Measurements from ENCODE around the gene BABAM1. TPM values are rescaled to one million over a fixed set of nuclear protein-coding genes. Genes with fewer than 3 reads are reported as not detected.

Gene BABAM1
- total RNA-seq, 4 donors from 2014 or later = 72.2 to 92.3 (median 82.5) TPM

DNA sequence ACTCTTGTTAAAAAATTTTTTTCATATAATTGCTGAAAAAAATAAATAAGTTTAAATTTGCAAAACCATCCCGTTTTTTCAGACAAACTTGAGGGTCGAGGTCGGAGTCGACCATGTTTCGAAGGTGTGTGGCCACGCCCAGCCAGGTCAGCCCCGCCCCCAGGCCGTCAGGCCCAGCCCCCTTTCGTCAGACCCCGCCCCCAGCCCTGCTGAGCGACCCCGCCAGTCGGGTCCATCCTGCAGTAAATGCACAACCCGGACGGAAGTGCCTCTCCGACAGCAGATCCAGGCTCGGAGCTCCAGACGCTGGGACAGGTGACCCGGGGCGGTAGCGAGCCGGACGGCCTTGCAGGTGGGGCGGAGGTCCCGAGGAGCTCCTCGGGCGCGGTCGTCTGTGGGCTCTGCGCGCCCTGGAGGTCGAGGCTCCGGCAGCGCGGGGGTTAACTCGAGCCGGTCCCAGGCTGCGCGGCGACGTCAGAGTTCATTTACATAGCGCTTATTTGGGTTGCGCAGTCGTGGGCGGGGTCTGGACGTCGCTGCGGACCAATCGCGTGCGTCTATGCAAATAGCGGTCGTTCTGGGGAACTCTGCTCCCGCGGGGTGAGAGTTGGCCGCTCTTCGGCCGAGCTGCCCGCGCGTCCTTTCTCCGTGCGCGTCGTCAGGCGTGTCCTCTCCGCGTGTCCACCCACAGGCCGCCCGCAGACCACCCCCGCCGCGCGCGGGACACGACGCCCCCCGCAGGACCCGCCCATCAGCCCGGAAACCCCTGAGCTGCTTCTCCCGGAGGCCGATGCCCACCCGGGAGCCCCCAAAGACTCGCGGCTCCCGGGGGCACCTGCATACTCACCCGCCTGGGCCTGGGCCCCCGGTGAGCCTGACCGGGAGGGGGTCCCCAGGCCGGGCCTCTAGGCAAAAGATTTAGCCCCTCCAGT lies 41.0 kb upstream of the BABAM1 start, which contains the start of gene OCEL1:
Gene OCEL1, plus strand, starts transcription at position 225 of the 932 bp plus-strand sequence. Its CDS starts 22 bp downstream, at position 247.
- TF ChIP-seq, protein P1, sequence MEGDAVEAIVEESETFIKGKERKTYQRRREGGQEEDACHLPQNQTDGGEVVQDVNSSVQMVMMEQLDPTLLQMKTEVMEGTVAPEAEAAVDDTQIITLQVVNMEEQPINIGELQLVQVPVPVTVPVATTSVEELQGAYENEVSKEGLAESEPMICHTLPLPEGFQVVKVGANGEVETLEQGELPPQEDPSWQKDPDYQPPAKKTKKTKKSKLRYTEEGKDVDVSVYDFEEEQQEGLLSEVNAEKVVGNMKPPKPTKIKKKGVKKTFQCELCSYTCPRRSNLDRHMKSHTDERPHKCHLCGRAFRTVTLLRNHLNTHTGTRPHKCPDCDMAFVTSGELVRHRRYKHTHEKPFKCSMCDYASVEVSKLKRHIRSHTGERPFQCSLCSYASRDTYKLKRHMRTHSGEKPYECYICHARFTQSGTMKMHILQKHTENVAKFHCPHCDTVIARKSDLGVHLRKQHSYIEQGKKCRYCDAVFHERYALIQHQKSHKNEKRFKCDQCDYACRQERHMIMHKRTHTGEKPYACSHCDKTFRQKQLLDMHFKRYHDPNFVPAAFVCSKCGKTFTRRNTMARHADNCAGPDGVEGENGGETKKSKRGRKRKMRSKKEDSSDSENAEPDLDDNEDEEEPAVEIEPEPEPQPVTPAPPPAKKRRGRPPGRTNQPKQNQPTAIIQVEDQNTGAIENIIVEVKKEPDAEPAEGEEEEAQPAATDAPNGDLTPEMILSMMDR (IDR thresholded peaks at IDR 0.05) = no peak
- TF ChIP-seq POLR2AphosphoS5 (IDR thresholded peaks at IDR 0.05) (peak in 1 of 2 donors; percentile 94), POLR2A (IDR thresholded peaks at IDR 0.05; ENCODE audit: low read depth) (peak; percentile 67)
- Histone ChIP-seq H3K9me3 (no peaks in the 10 kb centered on the region), H3K27ac (replicated peaks in 1 of 4) (peak within 1 kb of the TSS; percentile 85 to 88 (median 86)), H3K36me3 (peaks cover 0 to 25% (median 19%) of the 10 kb centered on the region in 4 donors), H3K27me3 (no peaks in the 10 kb centered on the region), H3K4me1 (peaks cover 9 to 26% (median 25%) of the 10 kb centered on the region in 4 donors), H3K4me3 (peak within 1 kb of the TSS; percentile 67 to 75 (median 71))
- intact Hi-C loops (cut with DNase I) = no loop called here
- peak; percentile 100 for DNase-seq (ENCODE audit: extremely low spot score)
- 0% methylated on average over 13 of the region's 90 CpGs for WGBS

DNA sequence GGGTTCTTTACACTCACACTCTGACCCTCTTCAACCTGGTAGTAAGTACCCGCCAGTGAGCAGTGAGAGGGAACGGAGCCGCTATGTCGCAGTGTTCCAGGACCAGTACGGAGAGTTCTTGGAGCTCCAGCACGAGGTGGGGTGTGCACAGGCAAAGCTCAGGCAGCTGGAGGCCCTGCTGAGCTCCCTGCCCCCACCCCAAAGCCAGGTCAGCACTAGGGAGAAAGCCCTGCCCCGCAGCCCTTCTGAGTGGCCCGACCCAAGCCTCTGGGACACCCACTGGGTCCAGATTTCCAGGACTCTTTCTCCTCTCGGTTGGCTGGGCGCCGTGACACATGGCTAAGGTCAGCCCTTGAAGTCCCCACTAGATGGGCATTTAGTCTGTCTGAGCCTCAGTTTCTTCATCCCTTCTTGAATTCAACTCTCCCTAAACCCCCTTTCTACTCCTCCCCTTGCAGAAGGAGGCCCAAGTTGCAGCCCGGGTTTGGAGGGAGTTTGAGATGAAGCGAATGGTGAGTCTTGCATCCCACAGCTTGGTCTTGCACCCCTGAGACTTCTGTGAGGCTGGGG lies 39.4 kb upstream of the BABAM1 start:
- intact Hi-C loops (cut with DNase I) = no loop called here
- DNase-seq (ENCODE audit: extremely low spot score) = no peak
- WGBS = 83% methylated on average over 13 of the region's 13 CpGs
- Histone ChIP-seq H3K9me3 (no peaks in the 10 kb centered on the region), H3K4me3 (no peak overlapping the region), H3K4me1 (peaks cover 9 to 26% (median 25%) of the 10 kb centered on the region in 4 donors), H3K27ac (replicated peaks in 1 of 4) (peak overlapping the region; percentile 14 to 88 (median 86)), H3K36me3 (peaks cover 13 to 41% (median 35%) of the 10 kb centered on the region in 4 donors), H3K27me3 (no peaks in the 10 kb centered on the region)
- no peak for TF ChIP-seq EP300 (IDR thresholded peaks at IDR 0.05)
- TF ChIP-seq POLR2A (IDR thresholded peaks at IDR 0.05; ENCODE audit: low read depth) = no peak
- no peak for TF ChIP-seq POLR2AphosphoS5 (IDR thresholded peaks at IDR 0.05)
- TF ChIP-seq, protein P1 (IDR thresholded peaks at IDR 0.05) = no peak

DNA sequence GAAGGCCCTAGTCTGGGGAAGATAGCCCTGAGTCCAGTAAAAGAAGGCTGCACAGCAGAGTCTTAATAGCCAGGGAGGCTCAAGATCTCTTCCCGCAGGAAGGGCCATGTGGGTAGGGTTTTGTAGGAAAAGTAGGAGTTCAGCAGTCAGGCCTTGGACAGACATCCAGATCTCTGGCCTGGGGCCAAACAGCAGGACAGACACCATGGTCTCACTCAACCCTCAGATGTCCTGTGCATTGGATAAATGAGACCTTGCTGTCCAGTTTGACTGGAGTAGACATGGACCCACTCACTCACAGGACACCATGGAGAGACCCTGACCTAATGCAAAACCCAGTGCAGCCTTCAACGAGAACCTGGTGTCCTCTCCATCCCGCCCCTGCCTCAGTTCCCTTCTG lies 37.4 kb upstream of the BABAM1 start:
- no peak overlapping the region for H3K4me3 ChIP-seq
- intact Hi-C loops (cut with DNase I) = no loop called here
- H3K9me3 ChIP-seq = no peaks in the 10 kb centered on the region
- WGBS = 96% methylated on average over 3 of the region's 3 CpGs
- peaks cover 16 to 36% (median 33%) of the 10 kb centered on the region in 4 donors for H3K4me1 ChIP-seq
- no peak for DNase-seq (ENCODE audit: extremely low spot score)
- TF ChIP-seq EP300 (IDR thresholded peaks at IDR 0.05) = no peak
- TF ChIP-seq POLR2A (IDR thresholded peaks at IDR 0.05; ENCODE audit: low read depth) = no peak
- TF ChIP-seq, protein P1 (IDR thresholded peaks at IDR 0.05) = no peak
- TF ChIP-seq POLR2AphosphoS5 (IDR thresholded peaks at IDR 0.05) = no peak
- peaks cover 13 to 54% (median 46%) of the 10 kb centered on the region in 4 donors for H3K36me3 ChIP-seq
- no peak overlapping the region for H3K27ac ChIP-seq (replicated peaks in 1 of 4)
- H3K27me3 ChIP-seq = no peaks in the 10 kb centered on the region

DNA sequence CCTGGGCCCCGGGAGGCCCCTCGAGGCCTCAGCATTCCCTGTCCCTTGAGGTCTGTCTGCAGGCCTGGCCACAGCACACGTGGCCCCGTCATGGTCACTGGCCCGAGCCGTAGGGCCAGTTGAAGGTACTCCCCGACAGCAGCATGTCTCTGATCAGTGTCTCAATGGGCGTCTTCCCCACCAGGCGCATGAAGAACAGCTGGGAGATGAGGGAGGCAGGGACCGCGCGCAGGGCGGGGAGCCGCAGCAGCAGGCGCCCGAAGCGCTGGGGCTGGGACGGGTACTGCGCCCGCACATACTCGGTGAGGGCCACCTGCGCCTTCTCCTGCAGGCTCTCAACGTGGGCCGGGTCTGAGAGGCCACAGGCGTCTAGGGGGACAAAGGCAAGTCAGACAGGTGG lies 35.0 kb upstream of the BABAM1 start:
- no peak overlapping the region for H3K27ac ChIP-seq (replicated peaks in 1 of 4)
- TF ChIP-seq POLR2A (IDR thresholded peaks at IDR 0.05; ENCODE audit: low read depth) = no peak
- TF ChIP-seq, protein P1 (IDR thresholded peaks at IDR 0.05) = no peak
- no peak for TF ChIP-seq EP300 (IDR thresholded peaks at IDR 0.05)
- TF ChIP-seq POLR2AphosphoS5 (IDR thresholded peaks at IDR 0.05) = no peak
- 90% methylated on average over 15 of the region's 25 CpGs for WGBS
- H3K4me3 ChIP-seq = no peak overlapping the region
- intact Hi-C loops (cut with DNase I) = no loop called here
- H3K36me3 ChIP-seq = peaks cover 13 to 60% (median 51%) of the 10 kb centered on the region in 4 donors
- H3K9me3 ChIP-seq = no peaks in the 10 kb centered on the region
- no peak for DNase-seq (ENCODE audit: extremely low spot score)
- H3K27me3 ChIP-seq = no peaks in the 10 kb centered on the region
- peaks cover 22 to 45% (median 42%) of the 10 kb centered on the region in 4 donors for H3K4me1 ChIP-seq
